HEK293 (cell line): ENCODE measurements around the gene SLC25A22.

Experiments
- CTCF ChIA-PET: fragments of 350-600 bp; formaldehyde crosslinking; extraction: SDS; loops from one replicate; lab custom pipeline; 2021; ENCODE audit warnings: antibody characterized with exemption; lab: Yijun Ruan, JAX
- POLR2A ChIA-PET: fragments of 300-600 bp; formaldehyde crosslinking; extraction: SDS; loops from one replicate; lab custom pipeline; 2020; ENCODE audit warnings: antibody characterized with exemption, inconsistent platforms; lab: Yijun Ruan, JAX
- H3K27ac ChIP-seq: fragments of 200-500 bp; sonication (Bioruptor generic); 2 replicates; pipeline ENCODE4 v1.5.1; 2014; ENCODE audit warnings: low read depth, low read length, control low read depth, inconsistent platforms; ENCODE audit errors: extremely low read depth
- H3K36me3 ChIP-seq, 2 experiments: fragments of 200-500 bp in 1 of 2; sonication (Bioruptor generic) in 1 of 2; 1 replicate in 1 of 2; 2 replicates in 1 of 2; pipeline ENCODE4 v1.5.1; 2014 to 2017; ENCODE audit warnings: inconsistent platforms in 2 of 2, low read length in 2 of 2; ENCODE audit not compliant: control insufficient read depth in 2 of 2, insufficient read depth in 1 of 2
- H3K4me1 ChIP-seq: fragments of 200-500 bp; sonication (Bioruptor generic); 2 replicates; pipeline ENCODE4 v1.5.1; 2014; ENCODE audit warnings: mild to moderate bottlenecking, low read length, inconsistent platforms; ENCODE audit not compliant: control insufficient read depth, insufficient read depth
- H3K4me3 ChIP-seq: 2 replicates; pipeline ENCODE4 v1.5.1; 2011; ENCODE audit warnings: low read depth, mild to moderate bottlenecking, control low read depth, low read length, moderate library complexity
- H3K9me3 ChIP-seq: fragments of 200-500 bp; sonication (Bioruptor generic); 2 replicates; pipeline ENCODE4 v1.5.1; 2014; ENCODE audit warnings: low read depth, low read length, inconsistent platforms; ENCODE audit not compliant: control insufficient read depth, insufficient read depth
- BCL11A ChIP-seq: fragments of 450-650 bp; formaldehyde crosslinking; IDR thresholded peaks from 2 replicates; pipeline ENCODE4 v1.5.1; 2016; ENCODE audit warnings: low read depth, missing biosample characterization, missing genetic modification characterization
- BCL11B ChIP-seq: fragments of 450-650 bp; formaldehyde crosslinking; IDR thresholded peaks from 2 replicates; pipeline ENCODE4 v1.5.1; 2016; ENCODE audit warnings: low read depth, missing biosample characterization, missing genetic modification characterization
- FEZF1 ChIP-seq: fragments of 450-650 bp; formaldehyde crosslinking; IDR thresholded peaks from 2 replicates; pipeline ENCODE4 v1.5.1; 2016; ENCODE audit warnings: missing biosample characterization, missing genetic modification characterization
- GFI1B ChIP-seq: fragments of 450-650 bp; formaldehyde crosslinking; IDR thresholded peaks from 2 replicates; pipeline ENCODE4 v1.5.1; 2016; ENCODE audit warnings: missing biosample characterization, missing genetic modification characterization
- GLIS1 ChIP-seq: fragments of 450-650 bp; formaldehyde crosslinking; IDR thresholded peaks from 2 replicates; pipeline ENCODE4 v1.5.1; 2016; ENCODE audit warnings: missing biosample characterization, missing genetic modification characterization
- GLIS2 ChIP-seq: fragments of 450-650 bp; formaldehyde crosslinking; IDR thresholded peaks from 2 replicates; pipeline ENCODE4 v1.5.1; 2016; ENCODE audit warnings: missing biosample characterization, missing genetic modification characterization
- KLF1 ChIP-seq: fragments of 450-650 bp; formaldehyde crosslinking; IDR thresholded peaks from 2 replicates; pipeline ENCODE4 v1.5.1; 2016; ENCODE audit warnings: missing biosample characterization, missing genetic modification characterization
- KLF7 ChIP-seq: fragments of 450-650 bp; formaldehyde crosslinking; IDR thresholded peaks from 2 replicates; pipeline ENCODE4 v1.5.1; 2016; ENCODE audit warnings: missing biosample characterization, missing genetic modification characterization, borderline replicate concordance
- RBAK ChIP-seq: fragments of 450-650 bp; formaldehyde crosslinking; IDR thresholded peaks from 2 replicates; pipeline ENCODE4 v1.5.1; 2016; ENCODE audit warnings: missing biosample characterization, missing genetic modification characterization
- TCF7L2 ChIP-seq: IDR thresholded peaks from 2 replicates; pipeline ENCODE4 v1.6.1; 2011; ENCODE audit warnings: low read depth, mild to moderate bottlenecking, inconsistent platforms, low read length, moderate library complexity, borderline replicate concordance
- WT1 ChIP-seq: fragments of 450-650 bp; formaldehyde crosslinking; IDR thresholded peaks from 2 replicates; pipeline ENCODE4 v1.5.1; 2016; ENCODE audit warnings: missing biosample characterization, missing genetic modification characterization
- ZBTB1 ChIP-seq: fragments of 450-650 bp; formaldehyde crosslinking; IDR thresholded peaks from 2 replicates; pipeline ENCODE4 v1.5.1; 2016; ENCODE audit warnings: missing biosample characterization, missing genetic modification characterization
- ZNF121 ChIP-seq: fragments of 450-650 bp; formaldehyde crosslinking; IDR thresholded peaks from 2 replicates; pipeline ENCODE4 v1.5.1; 2016; ENCODE audit warnings: missing biosample characterization, missing genetic modification characterization
- ZNF175 ChIP-seq: fragments of 450-650 bp; formaldehyde crosslinking; IDR thresholded peaks from 2 replicates; pipeline ENCODE4 v1.5.1; 2016; ENCODE audit warnings: missing biosample characterization, missing genetic modification characterization
- ZNF202 ChIP-seq: fragments of 450-650 bp; formaldehyde crosslinking; IDR thresholded peaks from 2 replicates; pipeline ENCODE4 v1.5.1; 2016; ENCODE audit warnings: missing biosample characterization, missing genetic modification characterization, borderline replicate concordance
- ZNF221 ChIP-seq: fragments of 450-650 bp; formaldehyde crosslinking; IDR thresholded peaks from 2 replicates; pipeline ENCODE4 v1.5.1; 2017; ENCODE audit warnings: missing biosample characterization, missing genetic modification characterization, borderline replicate concordance
- ZNF248 ChIP-seq: fragments of 450-650 bp; formaldehyde crosslinking; IDR thresholded peaks from 2 replicates; pipeline ENCODE4 v1.5.1; 2017; ENCODE audit warnings: missing biosample characterization, missing genetic modification characterization
- ZNF341 ChIP-seq: fragments of 450-650 bp; formaldehyde crosslinking; IDR thresholded peaks from 2 replicates; pipeline ENCODE4; 2016; ENCODE audit warnings: low read depth, missing biosample characterization, missing genetic modification characterization
- ZNF350 ChIP-seq: fragments of 450-650 bp; formaldehyde crosslinking; IDR thresholded peaks from 2 replicates; pipeline ENCODE4 v1.5.0; 2017; ENCODE audit warnings: missing biosample characterization, mild to moderate bottlenecking, missing genetic modification characterization
- ZNF391 ChIP-seq: fragments of 450-650 bp; formaldehyde crosslinking; IDR thresholded peaks from 2 replicates; pipeline ENCODE4 v1.5.1; 2016; ENCODE audit warnings: low read depth, missing biosample characterization, missing genetic modification characterization, borderline replicate concordance
- ZNF514 ChIP-seq: fragments of 450-650 bp; formaldehyde crosslinking; IDR thresholded peaks from 2 replicates; pipeline ENCODE4 v1.5.1; 2016; ENCODE audit warnings: missing biosample characterization, missing genetic modification characterization
- ZNF555 ChIP-seq: fragments of 450-650 bp; formaldehyde crosslinking; conservative IDR thresholded peaks from 2 replicates; pipeline ENCODE4 v1.5.1; 2017; ENCODE audit warnings: missing biosample characterization, mild to moderate bottlenecking, missing genetic modification characterization, inconsistent platforms
- ZNF610 ChIP-seq: fragments of 450-650 bp; formaldehyde crosslinking; IDR thresholded peaks from 2 replicates; pipeline ENCODE4 v1.5.1; 2016; ENCODE audit warnings: missing biosample characterization, missing genetic modification characterization, borderline replicate concordance
- ZNF621 ChIP-seq: fragments of 450-650 bp; formaldehyde crosslinking; IDR thresholded peaks from 2 replicates; pipeline ENCODE4 v1.5.1; 2017; ENCODE audit warnings: missing biosample characterization, missing genetic modification characterization
- ZNF624 ChIP-seq: fragments of 450-650 bp; formaldehyde crosslinking; IDR thresholded peaks from 2 replicates; pipeline ENCODE4 v1.5.1; 2017; ENCODE audit warnings: missing biosample characterization, missing genetic modification characterization
- ZNF654 ChIP-seq: fragments of 450-650 bp; formaldehyde crosslinking; IDR thresholded peaks from 2 replicates; pipeline ENCODE4 v1.5.1; 2016; ENCODE audit warnings: low read depth, missing biosample characterization, missing genetic modification characterization
- ZNF660 ChIP-seq: fragments of 450-650 bp; IDR thresholded peaks from 2 replicates; pipeline ENCODE4 v1.5.1; 2018; ENCODE audit warnings: missing biosample characterization, mild to moderate bottlenecking, missing genetic modification characterization
- ZNF76 ChIP-seq: fragments of 450-650 bp; formaldehyde crosslinking; IDR thresholded peaks from 2 replicates; pipeline ENCODE4; 2016; ENCODE audit warnings: low read depth, missing biosample characterization, missing genetic modification characterization, borderline replicate concordance

The SLC25A22 gene

DNA sequence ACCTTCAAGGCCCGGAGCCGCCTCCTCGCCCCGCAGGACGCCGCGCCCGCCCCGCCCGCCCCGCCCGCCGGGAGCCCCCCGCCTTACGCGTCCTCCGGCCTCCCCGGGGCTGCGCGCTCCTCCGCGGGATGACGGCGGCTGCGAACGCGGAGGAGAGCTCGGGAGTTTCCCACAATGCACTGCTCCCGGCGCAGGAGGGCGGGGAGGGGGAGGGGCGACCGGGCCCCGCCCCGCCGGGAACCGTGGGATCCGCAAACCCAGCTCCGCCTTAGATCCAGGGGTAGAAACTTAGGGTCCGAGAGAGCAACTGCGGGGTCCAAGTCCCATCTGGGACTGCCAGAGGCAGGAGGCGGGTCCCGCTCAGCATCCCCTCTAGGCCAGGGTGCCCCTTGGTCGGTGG is 8.1 kb downstream of the SLC25A22 start, which contains the start of gene CEND1 (continued):
- TF ChIP-seq ZNF555 (tag by site-specific recombination), result no peak
- no peak for TF ChIP-seq ZNF514 (tag by site-specific recombination)
- peak; percentile 47; the same call in 1 of the 2 replicates for TF ChIP-seq KLF1 (tag by site-specific recombination)
- no peak for TF ChIP-seq ZNF221
- TF ChIP-seq ZNF350 (tag by site-specific recombination), result no peak
- no peak for TF ChIP-seq TCF7L2
- 0 out of 2 replicates have a peak, but pooled peaks have one; percentile 39 for TF ChIP-seq ZNF121 (tag by site-specific recombination)
- no peak for TF ChIP-seq ZNF248 (tag by site-specific recombination)
- peak; percentile 88 for TF ChIP-seq ZNF76 (tag by site-specific recombination)
- TF ChIP-seq KLF7 (tag by site-specific recombination), result peak; percentile 27; the same call in 1 of the 2 replicates
- TF ChIP-seq ZNF610, result no peak
- TF ChIP-seq BCL11A (tag by site-specific recombination), result no peak
- TF ChIP-seq RBAK (tag by site-specific recombination), result no peak
- no peak for TF ChIP-seq ZNF624 (tag by site-specific recombination)

- CTCF ChIA-PET, result interaction anchor here (0.9 kb wide), 1 partner anchor 32 kb away, joined by 3 read pairs; no protein-coding TSS in a partner anchor
- POLR2A ChIA-PET, result interaction anchor here (0.6 to 2.2 kb wide), 9 partner anchors 10 to 93 kb away, joined by 3 to 11 read pairs (median 5); partner anchors contain the start of genes CRACR2B, GATD1, PNPLA2 and TALDO1
- H3K36me3 ChIP-seq, result peaks cover 0 to 37% of the 10 kb centered on the region in 2 experiments; a peak in 2 of 3 replicates
- no peaks in the 10 kb centered on the region for H3K9me3 ChIP-seq
- H3K4me3 ChIP-seq, result no peak overlapping the region
- H3K4me1 ChIP-seq, result no peaks in the 10 kb centered on the region
- H3K27ac ChIP-seq, result no peak overlapping the region
- TF ChIP-seq FEZF1 (tag by site-specific recombination) (no peak), GLIS2 (peak; percentile 52; the same call in 1 of the 2 replicates), ZNF341 (tag by site-specific recombination) (peak; percentile 34), BCL11B (peak; percentile 58; the same call in 1 of the 2 replicates), GLIS1 (tag by site-specific recombination) (peak; percentile 48; the same call in 1 of the 2 replicates)
Observed at GRCh38 chr11:788953-789940, 8.8 kb downstream of the SLC25A22 start.

DNA sequence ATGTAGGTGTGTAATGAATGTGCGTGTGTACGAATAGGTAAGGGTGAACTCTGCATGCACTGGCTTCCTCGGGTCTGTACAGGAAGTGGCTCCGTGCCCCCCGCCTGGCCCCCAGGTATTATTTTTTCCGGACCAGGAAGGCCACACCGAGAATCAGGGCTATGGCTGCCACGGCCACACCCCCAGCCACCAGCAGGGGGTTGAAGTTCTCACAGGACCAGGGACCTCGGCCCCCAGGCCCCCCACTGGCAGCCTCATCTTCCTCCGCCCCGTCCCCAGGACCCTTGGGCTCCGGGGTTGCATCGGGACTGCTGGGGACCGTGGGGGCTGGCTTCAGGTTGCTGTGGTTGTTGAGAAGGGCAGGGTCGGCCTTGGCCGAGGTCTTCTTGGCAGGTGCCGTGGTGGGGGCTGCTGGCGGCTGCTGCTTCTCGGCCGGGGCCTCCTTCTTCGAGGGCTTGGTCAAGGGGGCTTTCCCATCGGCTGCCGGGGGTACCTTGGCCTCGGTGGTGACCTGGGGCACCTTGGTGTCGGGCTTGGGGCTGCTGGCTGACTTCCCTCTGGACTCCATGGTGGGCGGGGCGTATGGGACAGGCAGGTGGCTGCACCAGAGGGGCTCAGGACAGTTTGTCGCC is 10.0 kb downstream of the SLC25A22 start:
- POLR2A ChIA-PET, result no interaction called here
- no peak for TF ChIP-seq ZNF202 (tag by site-specific recombination)
- no peak for TF ChIP-seq ZNF391 (tag by site-specific recombination)
- no peak for TF ChIP-seq ZNF660 (tag by site-specific recombination)
- TF ChIP-seq RBAK (tag by site-specific recombination), result no peak
- no peak for TF ChIP-seq ZNF175
- no peak for TF ChIP-seq ZNF621 (tag by site-specific recombination)
- TF ChIP-seq ZBTB1 (tag by site-specific recombination), result no peak
- TF ChIP-seq GFI1B (tag by site-specific recombination), result no peak
- no peak for TF ChIP-seq WT1 (tag by site-specific recombination)
- TF ChIP-seq ZNF654, result no peak
- CTCF ChIA-PET, result no interaction called here
- Histone ChIP-seq H3K9me3 (no peaks in the 10 kb centered on the region), H3K27ac (no peak overlapping the region), H3K4me3 (no peak overlapping the region), H3K4me1 (no peaks in the 10 kb centered on the region), H3K36me3 (peaks cover 0 to 33% of the 10 kb centered on the region in 2 experiments; a peak in 2 of 3 replicates)
